Hematopoietic multipotent progenitor cell treated with erythropoietin and hydrocortisone succinate and interleukin-3 and kit ligand, for 15 days (in vitro differentiated cells): ENCODE measurements around the gene SESN3.
"Not testable (repeated sequence)": the region's sequence is repeated elsewhere in the genome, so short reads cannot be mapped to it uniquely, and the experiment has no call there.

Experiments used
- DNase-seq: peaks from one replicate; pipeline ENCODE4 v3.0.0-alpha.2; 2015; ENCODE audit warnings: low spot score

The SESN3 gene

DNA sequence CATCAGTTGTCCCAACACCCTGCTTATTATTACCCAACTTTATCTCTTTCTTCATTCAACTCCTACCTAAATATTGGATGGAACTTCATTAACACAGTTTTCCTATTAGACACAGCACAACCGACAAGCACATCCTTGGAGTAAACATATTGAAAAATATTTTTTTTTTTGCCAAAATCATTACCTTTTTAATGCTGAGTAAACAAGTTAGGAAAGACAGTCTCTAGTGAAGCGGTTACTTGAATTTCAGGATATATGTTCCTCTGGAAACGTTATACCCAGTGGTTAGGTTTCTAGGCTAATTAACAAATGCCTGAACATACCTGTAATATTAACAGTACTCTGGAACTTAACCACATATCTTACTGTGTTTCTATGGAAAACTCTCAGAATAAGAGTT lies 11.4 kb downstream of the SESN3 start:
- no peak for DNase-seq

DNA sequence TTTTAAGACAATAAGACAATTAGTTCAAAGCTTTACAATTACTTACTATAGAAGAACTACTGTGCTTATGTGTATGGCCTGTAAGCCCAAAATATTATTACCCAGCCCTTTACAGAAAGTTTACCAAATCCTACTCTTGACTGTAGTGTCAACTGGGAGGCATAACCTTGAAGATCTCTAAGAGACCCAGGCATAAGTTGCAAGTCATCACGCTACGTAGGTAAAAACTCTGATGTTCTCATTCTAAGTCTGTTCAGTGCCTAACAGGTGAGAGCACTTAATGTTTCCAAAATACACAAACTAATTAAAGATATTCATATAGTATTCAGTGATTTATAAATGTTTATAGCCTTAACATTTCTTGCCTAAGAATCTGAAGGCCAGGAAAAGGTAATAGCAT lies 12.9 kb downstream of the SESN3 start:
- DNase-seq = no peak

DNA sequence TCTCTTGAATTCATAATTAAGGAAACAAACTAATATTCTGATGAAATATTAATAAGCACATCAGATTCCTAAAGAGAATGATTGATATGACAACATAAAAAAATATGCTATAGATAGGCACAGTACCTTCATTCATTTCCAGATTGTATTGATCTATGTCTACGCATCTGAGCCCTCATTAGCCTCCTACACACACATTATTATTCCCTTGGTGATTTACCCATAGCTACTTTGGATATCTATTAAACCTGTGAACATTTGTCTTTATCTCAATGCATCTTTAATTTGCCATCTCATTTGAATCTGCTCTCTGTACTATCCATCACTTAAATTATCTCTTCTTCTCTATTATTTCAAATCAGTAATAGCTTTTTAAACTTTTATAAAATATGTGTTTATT lies 18.4 kb downstream of the SESN3 start:
- DNase-seq = no peak

DNA sequence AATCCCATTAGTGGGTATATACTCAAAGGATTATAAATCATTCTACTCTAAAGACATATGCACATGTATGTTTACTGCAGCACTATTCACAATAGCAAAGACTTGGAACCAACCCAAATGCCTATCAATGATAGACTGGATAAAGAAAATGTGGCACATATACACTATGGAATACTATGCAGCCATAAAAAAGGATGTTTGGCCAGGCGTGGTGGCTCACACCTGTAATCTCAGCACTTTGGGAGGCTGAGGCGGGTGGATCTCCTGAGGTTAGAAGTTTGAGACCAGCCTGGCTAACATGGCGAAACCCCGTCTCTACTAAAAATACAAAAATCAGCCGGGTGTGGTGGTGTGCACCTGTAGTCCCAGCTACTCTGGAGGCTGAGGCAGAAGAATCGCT lies 21.5 kb downstream of the SESN3 start:
- not testable (repeated sequence) for DNase-seq

DNA sequence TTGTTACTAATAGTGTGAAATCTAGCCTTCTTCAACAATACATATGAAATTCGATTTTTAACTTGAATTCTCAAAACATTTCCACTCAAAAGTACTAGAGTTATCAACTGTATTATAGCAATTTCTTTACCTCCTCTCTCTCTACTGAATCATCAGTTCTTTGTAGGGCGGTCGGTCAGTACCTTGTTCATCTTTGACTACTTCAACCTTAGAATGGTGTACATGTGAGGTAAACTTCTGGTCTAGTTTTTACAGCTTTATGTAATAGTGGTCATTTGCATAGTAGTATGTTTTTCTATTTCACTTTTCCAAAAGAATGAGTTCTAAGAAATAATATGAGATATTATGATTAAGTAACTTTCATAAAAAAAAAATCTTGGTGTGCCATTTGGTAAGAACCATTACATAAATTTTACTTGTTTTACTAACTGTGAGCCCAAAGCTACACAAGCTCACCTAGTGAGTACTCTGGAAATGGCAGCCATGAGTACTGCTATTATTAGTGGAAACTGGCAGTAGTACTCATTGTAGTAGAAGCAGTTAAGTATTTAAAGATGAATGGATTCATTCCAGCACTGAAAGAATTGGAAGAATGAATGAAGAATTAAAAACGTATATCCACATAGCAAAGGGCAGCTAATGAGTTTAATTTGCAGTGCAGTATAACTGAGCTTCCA lies 30.1 kb downstream of the SESN3 start:
- no peak for DNase-seq

DNA sequence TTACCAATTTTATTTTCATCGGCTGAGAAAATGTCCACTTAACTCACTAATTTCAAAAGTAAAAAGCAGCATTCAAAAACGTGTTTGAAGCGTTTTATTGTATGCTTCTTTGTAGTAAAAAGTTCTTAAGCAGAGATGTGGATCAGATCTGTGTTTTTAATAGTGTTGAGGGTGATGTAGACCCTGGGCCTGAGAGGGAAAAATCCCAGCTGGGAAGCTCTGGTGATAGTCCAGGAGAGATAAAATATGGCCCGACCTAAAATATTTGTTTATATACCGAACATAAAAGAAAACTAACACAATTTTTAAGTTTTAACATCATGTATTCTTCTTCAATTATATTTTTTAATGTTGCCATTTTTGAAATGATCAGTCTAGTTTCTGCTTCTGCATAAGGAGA lies 35.2 kb downstream of the SESN3 start:
- no peak for DNase-seq

DNA sequence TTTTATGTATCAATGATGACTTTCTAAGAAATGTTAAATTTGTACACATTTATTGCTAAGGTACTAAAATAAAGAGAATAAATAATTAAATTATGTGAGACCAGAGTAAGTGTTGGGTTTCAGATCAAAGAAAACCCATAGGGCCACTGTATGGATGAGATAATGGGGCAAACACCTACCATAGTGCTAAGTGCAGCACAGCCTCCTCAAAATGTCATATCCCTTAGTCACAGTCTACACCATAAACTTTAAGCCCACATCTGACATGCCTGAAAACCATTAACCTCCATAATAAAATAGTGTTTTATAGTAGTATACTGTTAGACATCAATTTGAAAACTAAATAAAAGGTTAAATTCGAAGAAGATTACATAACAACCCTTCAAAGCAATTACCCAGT lies 37.5 kb downstream of the SESN3 start:
- DNase-seq = no peak

DNA sequence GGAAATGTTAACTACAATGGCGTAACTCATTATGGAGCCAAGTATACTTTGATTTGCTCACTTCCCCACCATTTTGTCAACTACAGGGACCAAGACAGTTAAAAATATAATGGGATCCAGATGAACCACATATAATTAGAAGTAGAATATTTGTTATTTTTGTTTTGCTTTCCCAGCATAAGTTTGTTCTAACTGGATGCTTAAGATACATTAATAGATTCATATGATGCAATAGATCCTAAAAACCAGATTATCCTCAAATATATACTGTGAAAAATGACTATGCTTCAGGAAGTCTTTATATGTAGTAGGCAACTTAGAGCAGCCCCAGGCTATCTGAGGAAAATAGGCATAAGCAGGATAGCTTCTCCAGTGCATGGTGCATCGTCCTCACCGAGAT lies 38.3 kb downstream of the SESN3 start:
- no peak for DNase-seq

DNA sequence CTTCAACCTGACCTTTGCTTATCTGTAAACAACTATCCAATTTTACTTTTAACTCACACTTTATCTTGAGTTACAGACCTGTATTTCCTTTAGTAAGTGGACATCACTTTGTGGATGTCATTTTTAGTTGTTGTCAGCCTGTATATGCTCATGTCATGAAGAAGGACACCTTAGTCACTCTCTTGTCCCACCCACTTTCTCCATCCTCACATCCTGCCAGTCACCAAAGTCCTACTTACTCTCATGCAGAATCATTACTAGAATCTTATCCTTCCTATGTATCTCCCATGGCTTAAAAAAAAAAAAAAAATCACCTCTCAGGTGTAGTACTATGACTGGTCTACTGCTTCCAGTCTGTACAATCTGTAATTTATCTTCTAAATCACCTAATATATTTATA lies 43.3 kb downstream of the SESN3 start:
- DNase-seq = peak; percentile 43

DNA sequence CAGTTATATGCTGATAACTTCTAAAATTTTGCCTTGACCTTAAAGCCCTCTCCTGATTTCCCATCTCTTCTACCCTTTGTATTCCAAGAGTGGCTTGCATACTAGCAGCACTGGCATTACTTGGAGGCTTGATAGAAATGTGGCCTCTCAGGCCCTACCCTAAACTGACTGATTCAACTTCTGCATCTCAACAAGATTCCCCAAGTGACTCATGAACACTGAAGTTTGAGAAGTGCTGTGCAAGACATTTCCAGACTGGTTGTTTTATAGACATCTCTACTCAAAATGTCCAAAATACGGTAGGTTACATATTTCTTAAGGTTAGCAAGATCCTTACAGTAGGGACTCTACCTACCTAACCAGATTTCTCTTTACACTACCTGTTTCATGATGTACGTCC lies 48.6 kb downstream of the SESN3 start:
- no peak for DNase-seq

DNA sequence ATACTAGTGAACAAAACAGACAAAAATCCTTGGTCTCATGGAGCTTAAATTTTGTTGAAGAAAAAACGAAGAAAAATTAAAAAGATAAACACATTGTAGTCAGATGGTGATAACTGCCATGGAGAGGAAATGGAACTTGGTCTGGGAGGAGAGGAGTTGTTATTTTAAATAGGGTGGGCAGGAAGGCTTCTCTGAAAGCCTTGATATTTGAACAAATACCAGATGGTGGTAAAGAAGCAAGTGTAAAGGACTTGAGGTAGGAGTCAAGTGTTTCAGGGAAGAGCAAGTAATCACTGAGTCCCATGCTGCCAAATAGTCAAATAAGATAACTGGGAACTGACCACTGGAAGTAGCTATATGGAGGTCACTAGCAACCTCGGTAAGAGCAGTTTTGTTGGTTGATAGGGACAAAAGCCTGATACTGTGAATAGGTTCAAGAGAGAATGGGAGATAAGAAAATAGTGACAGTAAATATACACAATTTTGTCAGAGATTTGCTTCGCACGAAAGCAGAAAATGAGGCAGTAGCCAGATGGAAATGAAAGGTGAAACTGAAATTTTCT lies 55.1 kb downstream of the SESN3 start:
- no peak for DNase-seq

DNA sequence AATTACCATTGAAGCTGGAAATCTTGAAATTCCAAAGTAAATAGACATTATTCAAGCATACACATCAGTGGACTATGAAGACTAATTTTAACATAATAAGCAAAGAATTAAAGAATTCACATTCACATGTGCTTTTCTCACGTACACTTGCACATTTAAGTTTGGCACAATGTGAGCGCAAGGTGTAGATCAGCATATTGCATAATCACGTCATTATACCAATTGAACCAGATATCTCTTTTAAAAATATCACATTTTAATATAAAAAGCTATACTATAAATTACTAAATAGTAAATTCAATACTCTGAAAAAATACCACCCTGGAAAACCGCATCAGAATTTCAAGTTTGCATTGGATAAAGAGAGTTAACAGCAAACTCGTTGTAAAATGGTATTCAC lies 60.7 kb downstream of the SESN3 start:
- DNase-seq = no peak

DNA sequence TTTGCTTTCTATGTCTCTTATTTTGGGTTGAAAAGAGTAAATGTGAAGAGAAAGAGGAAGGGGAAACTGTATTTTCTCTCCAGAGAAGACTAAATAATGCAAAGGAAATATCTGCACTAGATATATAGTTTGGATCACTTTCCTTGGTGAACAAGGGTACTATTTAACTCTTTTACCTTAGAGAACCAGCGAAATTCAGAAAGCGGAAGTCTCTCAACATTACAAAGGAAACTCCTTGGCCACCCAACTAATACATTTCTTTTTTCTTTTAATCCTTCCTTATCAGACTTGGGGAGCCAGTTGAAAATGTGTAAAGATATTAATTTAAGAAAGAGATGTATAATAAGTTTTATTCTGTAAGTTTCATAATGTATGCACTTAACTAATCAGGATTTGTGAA lies 64.2 kb downstream of the SESN3 start:
- no peak for DNase-seq

DNA sequence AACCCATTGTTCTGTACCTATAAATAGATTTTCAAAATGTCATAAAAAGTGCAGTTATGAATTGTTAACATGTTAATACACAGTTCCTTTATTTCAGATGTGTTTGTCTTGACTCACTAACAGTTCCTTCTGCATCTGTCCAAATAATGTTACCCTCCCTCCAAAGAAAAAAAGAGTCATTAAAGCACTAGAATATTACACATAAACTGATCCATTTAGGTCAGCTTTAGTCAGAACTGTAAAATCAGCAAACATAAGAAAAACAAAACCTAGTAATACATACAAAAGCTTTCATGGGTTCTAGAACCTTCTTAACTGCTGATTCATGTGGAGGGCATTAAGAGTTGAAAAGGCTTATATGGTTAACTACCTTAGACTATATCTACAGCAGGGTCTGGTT lies 65.4 kb downstream of the SESN3 start:
- no peak for DNase-seq

DNA sequence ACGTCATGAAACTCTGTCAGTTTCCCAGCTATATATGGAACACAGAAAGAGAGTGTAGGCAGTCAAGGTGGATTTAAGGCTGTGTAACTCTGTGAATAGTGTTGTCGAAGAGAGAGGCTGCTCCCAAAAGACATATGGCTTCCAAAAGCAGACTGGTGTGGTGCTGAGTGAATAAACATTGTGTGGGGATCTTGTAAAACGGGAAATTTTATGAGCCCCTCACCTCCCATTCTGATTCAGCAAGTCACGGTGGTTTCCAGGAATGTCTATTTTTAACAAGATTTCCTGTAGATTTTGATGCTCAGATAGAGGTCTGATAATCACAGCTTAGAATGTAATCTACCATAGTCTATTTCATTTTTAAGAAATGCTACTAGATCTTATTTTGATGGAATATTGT lies 67.9 kb downstream of the SESN3 start:
- DNase-seq = no peak

DNA sequence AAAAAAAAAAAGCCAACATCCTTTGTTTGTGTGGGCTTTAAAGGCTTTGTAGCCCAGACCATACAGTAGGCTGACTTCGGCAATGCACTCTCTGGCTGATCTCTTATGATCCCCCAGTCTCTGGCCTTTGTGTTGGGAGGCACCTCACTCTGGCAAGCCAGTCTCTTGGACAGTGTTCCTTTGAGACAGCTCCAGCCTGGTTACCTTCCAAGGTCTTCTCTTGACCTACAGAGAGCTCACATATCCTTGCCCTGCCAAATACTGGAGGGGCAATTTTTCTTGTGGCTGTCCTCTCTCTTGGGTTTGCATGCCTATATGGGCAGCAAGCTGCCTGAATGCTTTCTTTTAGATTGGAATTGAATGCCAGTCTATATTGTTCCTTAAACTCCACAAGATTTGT lies 69.8 kb downstream of the SESN3 start:
- no peak for DNase-seq

DNA sequence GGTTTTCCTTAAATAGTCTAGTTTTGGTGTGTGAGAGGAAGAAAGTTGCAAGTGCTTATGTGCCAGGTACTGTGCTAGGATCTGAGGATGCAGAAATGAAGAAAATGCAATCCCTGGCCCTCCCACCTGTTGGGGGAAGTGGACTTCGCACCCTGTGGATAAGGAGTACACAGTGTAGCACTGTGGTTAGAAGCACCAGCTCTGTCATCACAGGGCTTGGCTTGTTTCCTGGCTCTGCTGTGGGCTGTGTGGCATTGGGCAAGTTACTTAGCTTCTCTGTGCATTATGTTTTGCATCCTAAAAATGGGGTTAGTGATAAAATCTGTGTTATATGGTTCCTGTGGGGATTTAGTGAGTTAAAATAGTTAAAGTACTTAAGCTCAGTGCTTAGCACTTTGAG lies 73.2 kb downstream of the SESN3 start:
- no peak for DNase-seq

DNA sequence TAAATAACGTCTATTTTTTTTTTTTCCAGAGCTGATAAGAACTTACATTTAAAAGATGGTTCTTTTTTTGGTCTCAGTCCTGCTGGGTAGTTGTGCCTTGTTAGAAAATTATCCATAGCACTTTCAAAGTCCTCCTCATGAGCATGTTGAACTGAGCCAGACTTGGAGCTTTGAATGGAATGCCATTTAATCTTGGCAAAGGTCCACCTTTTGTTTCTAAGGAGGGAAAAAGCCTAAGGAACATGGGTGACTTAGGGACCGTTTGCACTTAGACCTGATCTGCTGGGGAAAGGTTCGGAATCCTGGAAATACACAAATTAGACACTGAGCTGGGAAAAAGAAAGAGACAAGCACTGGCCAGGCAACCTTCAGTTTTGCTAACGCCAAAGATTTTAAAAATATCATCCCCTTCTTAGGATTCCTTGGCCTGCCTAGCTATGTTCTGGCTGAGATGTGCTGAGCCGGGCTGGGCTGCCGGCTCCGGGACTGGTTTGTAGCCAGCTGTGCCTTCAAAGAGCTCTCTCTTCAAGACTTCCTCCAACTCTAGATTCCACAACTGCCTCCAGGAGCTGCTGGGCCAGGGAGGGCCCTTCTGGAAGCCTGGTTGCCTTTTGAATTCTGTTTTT lies 74.0 kb downstream of the SESN3 start:
- no peak for DNase-seq

DNA sequence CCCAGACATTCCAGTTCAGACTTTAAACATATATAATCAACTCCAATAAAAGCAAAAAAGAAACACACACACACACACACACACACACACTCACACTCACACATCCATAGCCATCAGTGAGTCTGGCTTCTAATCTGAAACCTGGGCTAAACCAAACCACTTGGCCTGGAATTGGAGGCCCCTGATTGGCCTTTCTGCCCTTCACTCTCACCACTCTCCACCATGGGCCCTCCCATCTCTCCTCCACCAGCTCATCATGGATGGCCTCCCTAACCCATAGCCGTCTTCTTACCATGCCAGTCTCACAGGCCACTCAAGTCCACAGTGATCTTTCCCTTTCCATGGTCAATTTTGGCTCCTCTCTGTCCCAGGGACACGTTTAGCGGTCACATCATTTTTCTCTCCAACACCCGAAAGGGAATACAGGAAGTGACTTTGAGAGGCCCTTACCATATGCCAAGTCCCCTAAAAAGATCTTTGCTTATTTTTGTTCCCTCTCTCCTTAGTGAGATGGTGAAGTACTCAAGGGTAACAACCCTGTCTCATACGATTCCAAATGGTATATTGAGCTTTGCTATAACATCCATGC lies 74.8 kb downstream of the SESN3 start:
- peak; percentile 35 for DNase-seq

DNA sequence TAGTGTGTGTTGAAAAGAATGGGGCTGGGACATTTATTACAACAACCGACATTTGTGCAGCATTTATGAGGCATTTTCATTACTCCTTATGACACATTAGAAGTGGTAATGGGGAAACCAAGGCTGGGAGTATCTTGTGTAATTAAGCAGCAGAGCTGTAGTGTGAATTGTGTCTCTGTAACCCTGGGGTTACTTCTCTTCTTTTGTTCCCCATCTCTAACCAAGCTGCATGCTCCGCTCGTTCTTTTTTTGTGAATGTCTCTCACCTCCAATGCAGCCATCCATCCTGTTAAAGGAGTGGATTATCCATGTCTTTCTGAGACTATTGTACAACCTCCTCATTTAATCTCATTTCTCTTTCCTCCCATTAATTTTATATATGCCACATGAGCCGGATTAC lies 75.6 kb downstream of the SESN3 start:
- DNase-seq = no peak

DNA sequence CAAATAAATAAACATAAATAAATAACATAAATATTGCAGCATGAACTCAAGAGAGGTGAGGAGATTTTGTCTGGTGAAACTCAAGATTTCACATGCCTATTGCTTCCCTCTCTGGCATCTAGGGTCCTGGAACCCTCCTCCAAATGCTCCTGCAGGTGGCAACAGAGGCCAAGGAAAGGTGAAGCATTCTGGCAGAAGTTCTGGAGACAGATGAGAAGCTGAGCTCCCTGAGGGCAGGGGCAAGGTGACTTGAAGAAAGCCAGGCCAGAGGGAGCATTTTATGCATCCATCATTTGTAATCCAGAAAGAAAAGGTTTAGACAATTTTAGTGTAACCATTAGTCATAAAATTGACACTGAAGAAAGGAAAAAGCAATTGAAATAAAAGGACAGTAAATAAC lies 76.5 kb downstream of the SESN3 start:
- DNase-seq = peak; percentile 88

DNA sequence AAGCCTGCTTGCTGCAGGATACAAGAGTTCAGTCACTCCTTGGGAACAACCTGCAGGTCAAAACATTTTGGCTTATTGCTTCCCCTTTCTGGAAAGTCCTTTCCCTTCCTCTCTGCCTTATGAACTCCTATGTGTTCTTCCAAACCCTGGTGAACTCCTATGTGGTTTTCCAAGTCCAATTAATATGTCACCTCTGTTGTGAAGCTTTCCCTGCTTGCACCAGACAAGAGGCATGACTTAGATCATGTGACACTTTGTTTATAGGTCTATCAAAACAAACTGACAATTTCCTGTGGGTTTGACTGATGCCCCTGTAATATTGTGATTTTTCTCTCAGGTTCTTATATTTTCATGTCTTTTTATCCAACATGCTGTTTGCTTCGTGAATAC lies 77.2 kb downstream of the SESN3 start:
- peak; percentile 71 for DNase-seq
